Right lobe of liver (tissue), 6 donors: ENCODE results near the gene SP140L. TPM values are rescaled to one million over a fixed set of nuclear protein-coding genes. Genes with fewer than 3 reads are reported as not detected.
A peak's percentile ranks its signal among the peaks of the same experiment; 100 is the strongest.

ENCODE experiments used
- ATAC-seq, 4 donors: fragments of 200-7000 bp; cut with Tn5 transposase; one replicate each; pipeline ENCODE4 v1.9.1; 2020; ENCODE audit warnings: mild to moderate bottlenecking in 4 of 4, moderate library complexity in 4 of 4
- DNase-seq, 3 donors: peaks; one replicate each; pipeline ENCODE4 v3.0.0-alpha.2; 2020
- H3K27ac ChIP-seq, 3 donors: fragments of 200-600 bp; one replicate each; pipeline ENCODE4 v1.8.0; 2022
- H3K27me3 ChIP-seq, 2 donors: fragments of 200-600 bp; one replicate each; pipeline ENCODE4 v1.8.0; 2022
- H3K36me3 ChIP-seq, 4 donors: fragments of 200-600 bp; sonication (generic) in 1 of 4; one replicate each; pipeline versions ENCODE4 v1.5.1 to v1.8.0; 2017 to 2022; ENCODE audit warnings: control low read depth in 1 of 4
- H3K4me1 ChIP-seq, 4 donors: fragments of 200-600 bp; sonication (generic) in 1 of 4; one replicate each; pipeline versions ENCODE4 v1.5.1 to v1.8.0; 2017 to 2022; ENCODE audit warnings: control low read depth in 1 of 4
- H3K4me3 ChIP-seq, 3 donors: fragments of 200-600 bp; one replicate each; pipeline ENCODE4 v1.8.0; 2022
- H3K9me3 ChIP-seq, 4 donors: fragments of 200-600 bp; sonication (generic) in 1 of 4; one replicate each; pipeline versions ENCODE4 v1.5.1 to v1.8.0; 2017 to 2022; ENCODE audit warnings: control low read depth in 1 of 4
- POLR2A ChIP-seq: fragments of 450-650 bp; IDR thresholded peaks from one replicate; pipeline ENCODE4 v1.6.1; 2017; ENCODE audit warnings: antibody characterized with exemption, mild to moderate bottlenecking
- WGBS: methylation state at CpG from one replicate; pipeline ENCODE4 v1.1.6; 2018; ENCODE audit warnings: low coverage, low lambda C conversion rate; ENCODE audit not compliant: insufficient coverage; ENCODE audit errors: missing lambda C conversion rate; 5-methylcytosine and 5-hydroxymethylcytosine counted together
- intact Hi-C, 2 donors: fragments of 100-400 bp; cut with DNase I; formaldehyde crosslinking; loops; one replicate each; pipeline versions ENCODE4 v1.11.2 to v1.14.1; 2022
- total RNA-seq, 6 experiments: library from RNA; depleted of rRNA in 2 of 6; stranded (reverse); fragments of >200 nt in 2 of 6; fragmentation: NEBNext Ultra II Directional in 3 of 6; extraction: Animal tissue kit (Norgen Biotek cat#: 25700) in 3 of 6; gene quantifications; one replicate each; pipeline versions ENCODE4 v1.1.0 to v1.2.4, GENCODE V29; 2016 to 2023
- TF ChIP-seq, protein P1 (sequence below), 4 donors: fragments of 200-600 bp in 3 of 4; fragments of 450-650 bp in 1 of 4; IDR thresholded peaks; one replicate each; pipeline versions ENCODE4 v1.5.1 to v1.8.0; 2016 to 2022; ENCODE audit warnings: antibody characterized with exemption in 4 of 4, mild to moderate bottlenecking in 2 of 4
- donor health status: DM: no; HTN: yes; CAD: no.
- donor health status: DM: no; HTN: no; CAD: no.
- donor health status: DM: no; HTN: no; CAD: no.
- donor health status: DM: no; HTN: yes; CAD: no.
- donor health status: DM: no; HTN: yes; CAD: no.

The SP140L gene
- total RNA-seq, 6 experiments from 2014 or later, result 6.6 to 17.9 (median 11.3) TPM

DNA sequence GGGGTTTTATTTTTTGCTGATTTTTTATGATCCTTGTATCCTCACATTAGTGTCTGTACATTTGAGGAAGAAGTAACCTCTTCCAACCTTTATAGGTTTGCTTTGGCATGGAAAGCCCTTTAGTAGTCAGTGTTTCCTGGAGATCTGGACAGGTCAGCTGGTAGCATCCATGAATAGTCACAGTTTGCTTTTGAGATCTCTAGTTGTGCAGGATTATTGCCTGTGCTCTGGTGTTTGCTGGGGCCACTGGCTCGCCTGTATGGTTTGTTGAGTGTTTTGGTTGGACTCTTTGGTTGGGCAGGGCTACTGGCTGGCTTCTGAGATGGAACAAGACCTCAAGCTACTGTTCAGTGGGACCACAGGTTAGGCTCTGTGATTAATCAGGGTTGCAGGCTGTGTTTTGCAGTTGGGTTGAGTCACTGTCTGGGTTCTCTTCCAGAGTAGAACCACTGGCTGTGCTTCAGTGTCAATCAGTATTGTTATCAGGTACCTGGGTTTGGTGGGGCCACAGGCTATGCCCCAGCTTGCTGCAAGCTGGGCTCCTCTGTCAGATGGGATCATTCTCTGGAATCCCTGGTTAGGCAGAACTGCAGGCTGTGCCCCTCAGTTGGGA is 20.0 kb downstream of the SP140L start:
- TF ChIP-seq, protein P1, sequence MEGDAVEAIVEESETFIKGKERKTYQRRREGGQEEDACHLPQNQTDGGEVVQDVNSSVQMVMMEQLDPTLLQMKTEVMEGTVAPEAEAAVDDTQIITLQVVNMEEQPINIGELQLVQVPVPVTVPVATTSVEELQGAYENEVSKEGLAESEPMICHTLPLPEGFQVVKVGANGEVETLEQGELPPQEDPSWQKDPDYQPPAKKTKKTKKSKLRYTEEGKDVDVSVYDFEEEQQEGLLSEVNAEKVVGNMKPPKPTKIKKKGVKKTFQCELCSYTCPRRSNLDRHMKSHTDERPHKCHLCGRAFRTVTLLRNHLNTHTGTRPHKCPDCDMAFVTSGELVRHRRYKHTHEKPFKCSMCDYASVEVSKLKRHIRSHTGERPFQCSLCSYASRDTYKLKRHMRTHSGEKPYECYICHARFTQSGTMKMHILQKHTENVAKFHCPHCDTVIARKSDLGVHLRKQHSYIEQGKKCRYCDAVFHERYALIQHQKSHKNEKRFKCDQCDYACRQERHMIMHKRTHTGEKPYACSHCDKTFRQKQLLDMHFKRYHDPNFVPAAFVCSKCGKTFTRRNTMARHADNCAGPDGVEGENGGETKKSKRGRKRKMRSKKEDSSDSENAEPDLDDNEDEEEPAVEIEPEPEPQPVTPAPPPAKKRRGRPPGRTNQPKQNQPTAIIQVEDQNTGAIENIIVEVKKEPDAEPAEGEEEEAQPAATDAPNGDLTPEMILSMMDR (IDR thresholded peaks at IDR 0.05), result no peak
- TF ChIP-seq POLR2A, result no peak
- Histone ChIP-seq H3K4me1 (peaks cover 0 to 12% (median 0%) of the 10 kb centered on the region in 4 donors), H3K36me3 (no peaks in the 10 kb centered on the region), H3K27ac (no peak overlapping the region), H3K4me3 (no peak overlapping the region), H3K27me3 (no peaks in the 10 kb centered on the region), H3K9me3 (no peaks in the 10 kb centered on the region)
- ATAC-seq (peak in 3 of 4 donors; percentile 38 to 81 (median 58)), DNase-seq (no peak)
- no CpG with 5 or more reads among the region's 1 CpG for WGBS
- intact Hi-C loops, result no loop called here

DNA sequence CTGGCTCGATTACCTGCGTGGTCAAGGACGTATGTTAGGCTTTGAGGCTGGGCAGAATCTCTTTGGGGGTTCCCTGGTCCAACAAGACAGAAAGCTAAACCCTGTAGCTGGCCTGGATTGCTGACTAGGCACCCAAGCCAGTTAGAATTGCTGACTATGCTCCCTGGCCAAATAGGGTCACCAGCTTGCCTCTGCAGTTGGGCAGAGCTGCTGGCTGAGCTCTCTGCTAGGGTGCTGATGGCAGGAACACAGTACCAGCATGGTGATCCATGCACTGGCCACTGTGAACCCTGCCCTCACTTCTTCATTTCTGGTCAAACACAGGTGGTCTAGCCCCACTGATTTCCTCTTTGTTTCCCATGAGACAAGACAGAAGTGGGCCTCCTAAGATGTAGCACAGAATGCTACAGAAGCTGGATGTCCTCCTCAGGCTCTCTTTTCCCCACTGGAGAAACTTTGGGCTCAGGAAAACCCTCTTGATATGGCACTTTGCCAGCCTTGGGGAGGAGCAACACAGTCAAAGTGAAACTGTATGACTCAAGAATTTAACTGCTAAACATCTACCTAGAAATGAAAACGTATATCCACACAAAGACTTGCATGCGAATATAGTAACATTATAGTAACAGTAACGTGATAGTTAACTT is 20.8 kb downstream of the SP140L start:
- ATAC-seq, result peak; percentile 59 to 94 (median 66)

DNA sequence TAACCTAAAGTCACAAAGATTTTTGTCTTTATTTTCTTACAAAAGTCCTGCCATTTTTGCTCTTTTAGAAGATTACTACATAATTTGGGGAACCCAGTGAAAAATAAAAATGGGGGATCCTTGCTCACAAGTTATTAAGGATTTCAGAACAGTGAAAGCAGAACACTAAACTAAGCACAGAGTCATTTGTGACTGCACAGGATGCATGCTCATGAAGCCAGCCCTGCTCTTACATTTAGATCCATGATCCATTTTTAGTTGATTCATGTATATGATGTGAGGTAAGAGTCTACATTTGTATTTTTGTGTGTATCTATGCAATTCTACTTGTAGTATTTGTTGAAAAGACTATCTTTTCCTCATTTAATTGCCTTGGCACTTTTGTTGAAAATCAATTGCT is 21.8 kb downstream of the SP140L start:
- Histone ChIP-seq H3K27ac (no peak overlapping the region), H3K36me3 (no peaks in the 10 kb centered on the region), H3K4me3 (no peak overlapping the region), H3K9me3 (no peaks in the 10 kb centered on the region), H3K4me1 (peaks cover 0 to 12% (median 0%) of the 10 kb centered on the region in 4 donors), H3K27me3 (no peaks in the 10 kb centered on the region)
- ATAC-seq, result no peak
- DNase-seq, result no peak
- intact Hi-C loops, result no loop called here
- TF ChIP-seq POLR2A, result no peak
- TF ChIP-seq, protein P1 (IDR thresholded peaks at IDR 0.05), result no peak

More for the DNA sequence above, 20.8 kb downstream of the SP140L start:
- no peaks in the 10 kb centered on the region for H3K27me3 ChIP-seq
- H3K9me3 ChIP-seq, result no peaks in the 10 kb centered on the region
- H3K27ac ChIP-seq, result no peak overlapping the region
- TF ChIP-seq POLR2A, result no peak
- TF ChIP-seq, protein P1 (IDR thresholded peaks at IDR 0.05), result no peak
- DNase-seq, result peak in 1 of 3 donors; percentile 57
- no peaks in the 10 kb centered on the region for H3K36me3 ChIP-seq
- WGBS, result 72% methylated on average over 5 of the region's 6 CpGs
- no peak overlapping the region for H3K4me3 ChIP-seq
- intact Hi-C loops, result no loop called here
- H3K4me1 ChIP-seq, result peaks cover 0 to 12% (median 0%) of the 10 kb centered on the region in 4 donors

DNA sequence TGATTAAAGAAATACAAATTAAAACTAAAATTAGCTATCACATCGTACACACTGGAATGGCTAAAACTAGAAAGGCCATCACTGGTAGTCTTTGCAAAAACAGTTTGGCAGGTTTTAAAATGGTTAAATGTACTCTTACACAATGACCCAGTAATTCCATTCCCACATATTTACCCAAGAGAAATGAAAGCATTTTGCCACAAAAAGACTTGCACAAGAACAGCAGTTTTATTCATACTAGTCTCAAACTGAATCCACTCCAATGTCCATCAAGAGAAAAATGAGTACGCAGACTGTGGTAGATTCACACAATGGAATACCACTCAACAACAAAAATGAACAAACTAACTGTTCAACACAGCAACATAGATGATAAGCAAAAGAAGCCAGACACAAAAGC is 29.1 kb downstream of the SP140L start:
- DNase-seq, result no peak
- Histone ChIP-seq H3K9me3 (no peaks in the 10 kb centered on the region), H3K27me3 (no peaks in the 10 kb centered on the region), H3K4me3 (no peak overlapping the region), H3K27ac (peak overlapping the region in 1 of 3 donors; percentile 22), H3K4me1 (peaks cover 0 to 8% (median 2%) of the 10 kb centered on the region in 4 donors), H3K36me3 (peaks cover 0 to 3% (median 0%) of the 10 kb centered on the region in 4 donors)
- intact Hi-C loops, result no loop called here
- TF ChIP-seq, protein P1 (IDR thresholded peaks at IDR 0.05), result no peak
- no peak for TF ChIP-seq POLR2A
- peak; percentile 75 to 96 (median 93) for ATAC-seq
- 35% methylated on average over 2 of the region's 2 CpGs for WGBS
